Kidney epithelial cell (primary cell): ENCODE data around the gene FADS3. TPM values are rescaled to one million over a fixed set of nuclear protein-coding genes. Genes with fewer than 3 reads are reported as not detected.
A peak's percentile ranks its signal among the peaks of the same experiment; 100 is the strongest.

ENCODE experiments used
- DNase-seq: peaks from one replicate; pipeline ENCODE4 v3.0.0-alpha.2; 2010; ENCODE audit warnings: low read depth
- H3K27me3 ChIP-seq: 2 replicates; pipeline ENCODE4 v1.6.0; 2011; ENCODE audit warnings: low read length; ENCODE audit not compliant: control insufficient read depth, insufficient read depth
- H3K36me3 ChIP-seq: 2 replicates; pipeline ENCODE4 v1.5.1; 2011; ENCODE audit warnings: low read length; ENCODE audit not compliant: control insufficient read depth, insufficient read depth
- H3K4me3 ChIP-seq: 2 replicates; pipeline ENCODE4 v1.5.1; 2011; ENCODE audit warnings: low read depth, mild to moderate bottlenecking, control low read depth, low read length
- total RNA-seq: library from RNA; depleted of rRNA; stranded (reverse); fragments of >200 nt; gene quantifications from 2 replicates; pipeline ENCODE4 v1.2.3, GENCODE V29; 2015
- TF ChIP-seq, protein P1 (sequence below): IDR thresholded peaks from 2 replicates; pipeline ENCODE4 v1.5.1; 2011; ENCODE audit warnings: mild to moderate bottlenecking, moderate library complexity, low read length, control low read depth, inconsistent platforms; ENCODE audit not compliant: insufficient read depth, poor library complexity, severe bottlenecking

FADS3 gene
- total RNA-seq, 1 donor from 2014 or later = 152 TPM

DNA sequence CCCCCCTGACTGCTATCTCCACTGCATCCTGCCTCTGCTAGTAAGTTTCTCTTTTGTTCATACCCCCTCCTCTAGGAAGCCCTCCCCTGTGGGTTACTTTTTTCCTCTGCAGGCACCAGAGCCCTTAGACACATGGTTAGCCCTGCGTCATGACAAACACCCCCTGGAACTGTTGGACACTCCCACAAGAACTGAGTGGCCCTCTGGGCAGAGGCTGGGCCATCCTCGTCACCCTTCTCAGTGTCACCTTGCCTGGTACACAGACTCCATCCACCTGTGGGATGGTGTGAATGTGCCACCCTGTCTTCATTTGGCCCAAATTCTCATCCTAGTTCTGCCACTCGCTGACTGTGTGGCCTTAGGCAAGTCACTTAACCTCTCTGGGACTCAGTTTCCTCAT, 30.1 kb upstream of the FADS3 start:
- Histone ChIP-seq H3K36me3 (no peaks in the 10 kb centered on the region), H3K4me3 (no peak overlapping the region), H3K27me3 (peaks cover 32% of the 10 kb centered on the region)
- no peak for DNase-seq
- TF ChIP-seq, protein P1, sequence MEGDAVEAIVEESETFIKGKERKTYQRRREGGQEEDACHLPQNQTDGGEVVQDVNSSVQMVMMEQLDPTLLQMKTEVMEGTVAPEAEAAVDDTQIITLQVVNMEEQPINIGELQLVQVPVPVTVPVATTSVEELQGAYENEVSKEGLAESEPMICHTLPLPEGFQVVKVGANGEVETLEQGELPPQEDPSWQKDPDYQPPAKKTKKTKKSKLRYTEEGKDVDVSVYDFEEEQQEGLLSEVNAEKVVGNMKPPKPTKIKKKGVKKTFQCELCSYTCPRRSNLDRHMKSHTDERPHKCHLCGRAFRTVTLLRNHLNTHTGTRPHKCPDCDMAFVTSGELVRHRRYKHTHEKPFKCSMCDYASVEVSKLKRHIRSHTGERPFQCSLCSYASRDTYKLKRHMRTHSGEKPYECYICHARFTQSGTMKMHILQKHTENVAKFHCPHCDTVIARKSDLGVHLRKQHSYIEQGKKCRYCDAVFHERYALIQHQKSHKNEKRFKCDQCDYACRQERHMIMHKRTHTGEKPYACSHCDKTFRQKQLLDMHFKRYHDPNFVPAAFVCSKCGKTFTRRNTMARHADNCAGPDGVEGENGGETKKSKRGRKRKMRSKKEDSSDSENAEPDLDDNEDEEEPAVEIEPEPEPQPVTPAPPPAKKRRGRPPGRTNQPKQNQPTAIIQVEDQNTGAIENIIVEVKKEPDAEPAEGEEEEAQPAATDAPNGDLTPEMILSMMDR = no peak

DNA sequence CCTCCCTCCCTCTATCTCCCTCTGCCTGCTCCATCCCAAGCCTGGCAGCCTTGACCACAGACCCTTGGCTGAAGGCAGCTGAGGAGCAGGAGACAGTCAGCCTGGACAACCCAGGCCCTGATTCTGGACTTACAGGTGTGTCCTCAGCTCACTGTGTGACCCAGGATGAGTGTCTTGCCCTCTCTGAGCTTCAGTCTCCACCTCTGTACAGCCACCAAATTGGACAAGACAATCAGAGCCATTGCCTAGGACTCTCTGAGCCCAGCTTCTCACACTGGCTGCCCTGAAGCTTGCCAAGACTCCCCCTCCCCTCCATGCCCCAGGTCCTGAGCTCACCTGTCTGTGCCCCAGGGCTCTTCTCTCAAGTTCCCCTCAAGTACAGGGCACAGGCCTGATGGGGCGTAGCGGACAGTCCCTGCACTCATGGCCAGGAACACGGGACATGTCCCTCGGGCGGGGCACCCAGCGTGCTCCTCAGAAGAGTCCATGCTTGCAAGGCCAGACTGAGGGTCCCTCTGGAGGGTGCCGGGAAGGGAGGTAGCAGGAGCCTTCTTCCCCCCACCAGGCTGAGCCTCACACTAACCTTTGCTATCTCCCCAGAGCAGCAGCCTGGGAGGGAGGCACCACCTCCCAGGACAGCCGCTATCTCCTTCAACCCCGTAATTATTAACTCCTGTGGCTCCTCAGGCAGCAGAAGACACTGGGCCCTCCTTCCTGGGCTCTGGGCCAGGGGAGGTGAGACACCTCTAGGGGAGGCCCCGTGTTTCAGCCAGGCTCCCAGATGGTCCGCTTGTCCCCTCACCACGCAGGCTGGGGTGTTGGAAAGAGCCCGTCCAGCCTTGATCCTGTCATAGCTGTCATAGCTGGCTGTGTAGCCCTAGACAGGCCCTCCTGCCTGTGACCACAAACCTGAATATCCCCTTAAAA, 28.6 kb upstream of the FADS3 start:
- Histone ChIP-seq H3K27me3 (peaks cover 37% of the 10 kb centered on the region), H3K4me3 (no peak overlapping the region), H3K36me3 (no peaks in the 10 kb centered on the region)
- no peak for DNase-seq
- TF ChIP-seq, protein P1 = no peak

DNA sequence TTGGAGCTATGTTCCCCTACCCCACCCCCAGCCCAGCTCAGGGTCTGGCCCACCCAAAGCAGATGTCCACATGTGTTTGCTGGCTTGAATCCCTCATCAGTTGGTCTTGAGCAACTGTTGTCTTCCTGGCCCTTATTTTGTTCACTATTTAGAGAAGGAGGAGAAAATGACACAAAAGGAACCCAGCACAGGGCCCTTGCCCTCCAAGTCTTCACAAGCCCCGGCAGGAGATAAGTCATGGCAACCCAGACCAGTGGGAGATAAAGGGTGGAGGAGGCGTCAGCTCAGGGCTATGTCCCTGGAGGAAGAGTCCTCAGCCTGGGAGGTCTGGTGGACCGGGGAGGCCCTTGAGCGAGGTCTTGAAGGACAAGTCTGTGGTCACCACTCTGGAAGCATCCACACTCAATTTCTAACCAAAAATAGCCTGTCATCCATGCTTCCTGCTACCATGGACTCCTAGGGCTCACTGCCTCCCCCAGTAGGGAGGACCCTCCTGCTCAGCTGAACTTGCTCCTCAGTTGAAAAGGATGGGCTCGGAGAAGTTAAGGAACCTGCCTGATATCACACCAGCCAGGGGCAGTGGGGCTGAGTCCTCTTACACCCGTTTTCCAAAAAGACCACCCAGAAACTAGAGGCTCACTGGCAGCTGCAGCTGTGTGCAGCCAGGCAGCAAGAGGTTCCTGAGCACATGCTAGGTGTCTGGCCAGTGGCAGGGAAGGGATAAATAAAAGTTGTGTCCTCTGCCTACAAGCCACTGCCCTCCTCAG, 27.8 kb upstream of the FADS3 start:
- H3K4me3 ChIP-seq = no peak overlapping the region
- no peak for DNase-seq
- H3K27me3 ChIP-seq = peaks cover 37% of the 10 kb centered on the region
- H3K36me3 ChIP-seq = no peaks in the 10 kb centered on the region
- TF ChIP-seq, protein P1 = no peak

DNA sequence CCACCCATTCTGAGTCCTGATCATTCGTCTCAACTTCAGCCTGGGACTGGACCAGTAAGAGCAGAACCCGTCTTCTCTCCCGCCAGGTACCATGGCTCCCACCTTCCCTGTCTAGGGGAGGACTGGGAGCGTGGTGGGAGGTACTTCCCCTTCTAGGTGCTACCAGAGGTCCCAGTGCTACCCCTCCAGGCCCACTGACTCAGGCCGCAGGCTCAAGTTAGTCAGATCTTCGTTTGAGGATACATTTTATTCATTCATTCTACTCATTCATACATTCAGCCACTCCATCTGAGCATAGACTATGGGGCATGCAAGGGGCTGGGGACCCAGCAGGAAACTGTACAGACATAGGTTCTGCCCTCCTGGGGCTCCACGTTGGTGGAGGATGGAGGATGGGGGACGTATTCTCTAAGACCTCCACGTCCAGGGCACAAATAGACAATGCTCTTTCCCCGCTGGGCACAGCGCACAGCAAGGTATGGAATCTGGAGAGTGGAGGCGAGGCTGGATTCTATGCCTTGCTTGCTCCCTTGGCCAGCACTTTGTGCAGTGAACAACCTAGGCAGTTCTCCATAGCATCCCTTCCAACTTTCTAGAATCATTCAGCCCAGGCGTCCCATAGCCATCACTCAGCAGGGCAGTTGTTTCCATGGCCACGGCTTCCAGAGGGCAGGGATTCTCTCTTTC, 27.0 kb upstream of the FADS3 start:
- Histone ChIP-seq H3K27me3 (peaks cover 37% of the 10 kb centered on the region), H3K36me3 (no peaks in the 10 kb centered on the region), H3K4me3 (no peak overlapping the region)
- no peak for DNase-seq
- TF ChIP-seq, protein P1 = no peak

DNA sequence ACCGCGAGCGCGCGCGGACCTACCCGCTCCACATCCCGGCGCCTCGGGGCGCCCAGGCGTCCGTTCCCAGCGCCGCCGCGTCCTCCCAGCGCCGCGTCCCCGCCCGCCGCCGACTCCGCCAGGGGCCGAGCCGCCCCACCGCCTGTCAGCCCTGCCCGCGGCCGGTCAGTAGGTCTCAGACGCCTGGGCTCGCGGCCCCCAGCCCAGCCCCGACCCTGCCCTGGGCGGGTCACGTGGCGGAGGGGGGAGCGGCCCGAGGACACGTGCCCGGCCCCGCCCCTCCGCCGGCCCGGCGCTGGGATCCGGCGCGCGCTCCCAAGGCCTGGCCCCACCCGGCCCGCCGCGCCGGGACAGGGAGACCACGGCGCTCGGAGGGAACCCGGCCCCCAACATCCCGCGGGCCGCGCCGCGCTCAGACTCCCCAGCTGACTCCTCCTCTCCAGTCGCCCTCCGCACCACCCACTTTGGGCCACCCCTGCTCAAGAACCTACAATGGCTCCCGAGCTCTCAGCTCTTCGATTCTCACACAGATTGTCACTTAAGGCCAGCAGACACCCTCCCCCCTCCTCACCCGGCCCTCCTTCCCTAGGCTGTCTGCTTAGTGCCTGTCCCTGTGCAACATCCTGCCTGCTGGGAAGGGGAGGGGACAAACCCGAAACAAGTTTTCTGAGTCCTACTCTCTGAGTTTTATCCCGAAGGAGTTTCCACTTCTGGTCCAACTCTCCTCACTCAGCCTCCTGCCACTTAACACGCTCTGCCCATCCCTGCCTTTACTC, 26.2 kb upstream of the FADS3 start, which contains the start of gene RAB3IL1:
TSS of gene RAB3IL1 (minus strand) at position 233 of the 776 bp plus-strand sequence. CDS start at position 34, 199 bp downstream.
- H3K4me3 ChIP-seq = peak within 1 kb of the TSS; percentile 31
- no peaks in the 10 kb centered on the region for H3K36me3 ChIP-seq
- TF ChIP-seq, protein P1 = no peak
- H3K27me3 ChIP-seq = peaks cover 37% of the 10 kb centered on the region
- DNase-seq = no peak
